Fibroblast of lung (primary cell): Measurements from ENCODE around the gene CBFB.

Experiments
- EZH2 ChIP-seq: IDR thresholded peaks from 2 replicates; pipeline ENCODE4 v1.5.1; 2012; ENCODE audit warnings: low read length, control low read depth, mild to moderate bottlenecking; ENCODE audit errors: missing control alignments
- TF ChIP-seq, protein P1 (sequence below), 2 donors: IDR thresholded peaks in 1 of 2; conservative IDR thresholded peaks in 1 of 2; 1 replicate in 1 of 2; 2 replicates in 1 of 2; pipeline ENCODE4 v1.5.1; 2011 to 2012; ENCODE audit warnings: low read length in 2 of 2, control low read depth in 1 of 2, inconsistent platforms in 1 of 2, low read depth in 1 of 2, mild to moderate bottlenecking in 1 of 2

- TF ChIP-seq, protein P1, sequence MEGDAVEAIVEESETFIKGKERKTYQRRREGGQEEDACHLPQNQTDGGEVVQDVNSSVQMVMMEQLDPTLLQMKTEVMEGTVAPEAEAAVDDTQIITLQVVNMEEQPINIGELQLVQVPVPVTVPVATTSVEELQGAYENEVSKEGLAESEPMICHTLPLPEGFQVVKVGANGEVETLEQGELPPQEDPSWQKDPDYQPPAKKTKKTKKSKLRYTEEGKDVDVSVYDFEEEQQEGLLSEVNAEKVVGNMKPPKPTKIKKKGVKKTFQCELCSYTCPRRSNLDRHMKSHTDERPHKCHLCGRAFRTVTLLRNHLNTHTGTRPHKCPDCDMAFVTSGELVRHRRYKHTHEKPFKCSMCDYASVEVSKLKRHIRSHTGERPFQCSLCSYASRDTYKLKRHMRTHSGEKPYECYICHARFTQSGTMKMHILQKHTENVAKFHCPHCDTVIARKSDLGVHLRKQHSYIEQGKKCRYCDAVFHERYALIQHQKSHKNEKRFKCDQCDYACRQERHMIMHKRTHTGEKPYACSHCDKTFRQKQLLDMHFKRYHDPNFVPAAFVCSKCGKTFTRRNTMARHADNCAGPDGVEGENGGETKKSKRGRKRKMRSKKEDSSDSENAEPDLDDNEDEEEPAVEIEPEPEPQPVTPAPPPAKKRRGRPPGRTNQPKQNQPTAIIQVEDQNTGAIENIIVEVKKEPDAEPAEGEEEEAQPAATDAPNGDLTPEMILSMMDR (conservative IDR thresholded peaks at IDR 0.05 in 1 of 2, IDR thresholded peaks at IDR 0.05 in 1 of 2; ENCODE audit: low read depth in 1 of 2, low read length in 2 of 2), result no peak
- no peak for TF ChIP-seq EZH2
Measured at GRCh38 chr16:67030221-67030962, 1.4 kb downstream of the CBFB start.
